Measurements from ENCODE around the gene PSME3IP1. TPM values are rescaled to one million over a fixed set of nuclear protein-coding genes. Genes with fewer than 3 reads are reported as not detected.
A peak's percentile ranks its signal among the peaks of the same experiment; 100 is the strongest.

The PSME3IP1 gene
- total RNA-seq, 1 donor from 2014 or later = 79.8 TPM

- ATAC-seq (no peak), DNase-seq (no peak)
- H3K9me3 ChIP-seq = no peaks in the 10 kb centered on the region
- no peak for TF ChIP-seq CTCF (IDR thresholded peaks at IDR 0.05)
- H3K4me1 ChIP-seq = peaks cover 8% of the 10 kb centered on the region
- peak overlapping the region; percentile 44 for H3K27ac ChIP-seq
- peaks cover 53% of the 10 kb centered on the region for H3K36me3 ChIP-seq
- H3K4me3 ChIP-seq = no peak overlapping the region
- no peaks in the 10 kb centered on the region for H3K27me3 ChIP-seq (ENCODE audit: low read depth)
- intact Hi-C loops (cut with DNase I) = no loop called here
Measured at GRCh38 chr16:57123216-57123973, 62.4 kb downstream of the PSME3IP1 start.

GRCh38 chr16:57118461-57119084 is 67.3 kb downstream of the PSME3IP1 start:
- Histone ChIP-seq H3K27ac (no peak overlapping the region), H3K9me3 (no peaks in the 10 kb centered on the region), H3K27me3 (ENCODE audit: low read depth) (no peaks in the 10 kb centered on the region), H3K4me3 (no peak overlapping the region), H3K36me3 (peaks cover 72% of the 10 kb centered on the region), H3K4me1 (peaks cover 19% of the 10 kb centered on the region)
- ATAC-seq (no peak), DNase-seq (no peak)
- TF ChIP-seq CTCF (IDR thresholded peaks at IDR 0.05) = no peak
- intact Hi-C loops (cut with DNase I) = no loop called here

GRCh38 chr16:57115514-57116182 is 70.2 kb downstream of the PSME3IP1 start:
- ATAC-seq = peak; percentile 14 to 26
- DNase-seq = no peak
- intact Hi-C loops (cut with DNase I) = no loop called here
- TF ChIP-seq CTCF (IDR thresholded peaks at IDR 0.05) = no peak
- peaks cover 61% of the 10 kb centered on the region for H3K36me3 ChIP-seq
- H3K27me3 ChIP-seq (ENCODE audit: low read depth) = no peaks in the 10 kb centered on the region
- H3K4me1 ChIP-seq = peaks cover 15% of the 10 kb centered on the region
- H3K27ac ChIP-seq = peak overlapping the region; percentile 31
- no peak overlapping the region for H3K4me3 ChIP-seq
- H3K9me3 ChIP-seq = no peaks in the 10 kb centered on the region

- H3K27ac ChIP-seq = peak overlapping the region; percentile 31
- H3K4me1 ChIP-seq = peaks cover 15% of the 10 kb centered on the region
- no peaks in the 10 kb centered on the region for H3K27me3 ChIP-seq (ENCODE audit: low read depth)
- no peaks in the 10 kb centered on the region for H3K9me3 ChIP-seq
- no peak for TF ChIP-seq CTCF (IDR thresholded peaks at IDR 0.05)
- no peak for ATAC-seq
- peaks cover 56% of the 10 kb centered on the region for H3K36me3 ChIP-seq
- H3K4me3 ChIP-seq = no peak overlapping the region
- intact Hi-C loops (cut with DNase I) = no loop called here
- DNase-seq = no peak
Measured at GRCh38 chr16:57115168-57115513, 70.7 kb downstream of the PSME3IP1 start.

GRCh38 chr16:57113664-57114063 is 72.2 kb downstream of the PSME3IP1 start:
- Histone ChIP-seq H3K9me3 (no peaks in the 10 kb centered on the region), H3K4me1 (peaks cover 15% of the 10 kb centered on the region), H3K4me3 (no peak overlapping the region), H3K27ac (no peak overlapping the region), H3K27me3 (ENCODE audit: low read depth) (no peaks in the 10 kb centered on the region), H3K36me3 (peaks cover 41% of the 10 kb centered on the region)
- TF ChIP-seq CTCF (IDR thresholded peaks at IDR 0.05) = no peak
- no peak for ATAC-seq
- intact Hi-C loops (cut with DNase I) = no loop called here
- no peak for DNase-seq

Data from lower lobe of right lung (tissue), 2 donors.